ENCODE data around the gene MTX1.
"Not testable (repeated sequence)": the region's sequence is repeated elsewhere in the genome, so short reads cannot be mapped to it uniquely, and the experiment has no call there.

Gene MTX1

GRCh38 chr1:155209312-155209721, 822 bp downstream of the MTX1 start:
- no peak for DNase-seq

GRCh38 chr1:155210314-155211104, 2.0 kb downstream of the MTX1 start:
- DNase-seq: no peak

GRCh38 chr1:155211381-155212050, 3.0 kb downstream of the MTX1 start:
- not testable (repeated sequence) for DNase-seq

GRCh38 chr1:155212051-155212440, 3.6 kb downstream of the MTX1 start:
- not testable (repeated sequence) for DNase-seq

- DNase-seq: not testable (repeated sequence)
Observed at GRCh38 chr1:155214702-155215101, 6.2 kb downstream of the MTX1 start.

GRCh38 chr1:155218854-155219591, 10.5 kb downstream of the MTX1 start:
- DNase-seq: peak; percentile 27 to 99 (median 56)

GRCh38 chr1:155219592-155220031, 11.1 kb downstream of the MTX1 start:
- peak in 2 of 3 experiments; percentile 24 to 87 for DNase-seq

- not testable (repeated sequence) for DNase-seq
Observed at GRCh38 chr1:155220211-155220965, 11.9 kb downstream of the MTX1 start.

- DNase-seq: no peak
Observed at GRCh38 chr1:155223047-155223446, 14.6 kb downstream of the MTX1 start.

GRCh38 chr1:155225404-155225759, 16.9 kb downstream of the MTX1 start:
- DNase-seq: not testable (repeated sequence)

GRCh38 chr1:155226188-155226909, 17.9 kb downstream of the MTX1 start:
- peak; percentile 84 to 93 (median 86) for DNase-seq

GRCh38 chr1:155226910-155227260, 18.4 kb downstream of the MTX1 start:
- DNase-seq: peak; percentile 86 to 93 (median 91)

GRCh38 chr1:155227261-155228095, 19.0 kb downstream of the MTX1 start:
- DNase-seq: peak; percentile 99 to 100 (median 100)

GRCh38 chr1:155228096-155228427, 19.6 kb downstream of the MTX1 start:
- no peak for DNase-seq

GRCh38 chr1:155231302-155231701, 22.8 kb downstream of the MTX1 start:
- not testable (repeated sequence) for DNase-seq

- not testable (repeated sequence) for DNase-seq
Observed at GRCh38 chr1:155232001-155232978, 23.8 kb downstream of the MTX1 start.

- not testable (repeated sequence) for DNase-seq
Observed at GRCh38 chr1:155233502-155233901, 25.0 kb downstream of the MTX1 start.

GRCh38 chr1:155235375-155235774, 26.9 kb downstream of the MTX1 start:
- not testable (repeated sequence) for DNase-seq

- DNase-seq: no peak
Observed at GRCh38 chr1:155236451-155236850, 28.0 kb downstream of the MTX1 start.
